Measurements from ENCODE around the gene MESP1. TPM values are rescaled to one million over a fixed set of nuclear protein-coding genes. Genes with fewer than 3 reads are reported as not detected.
A peak's percentile ranks its signal among the peaks of the same experiment; 100 is the strongest.

The MESP1 gene
- total and polyA plus RNA-seq, 10 donors = 0.19 to 1.2 (median 0.61) TPM

DNA sequence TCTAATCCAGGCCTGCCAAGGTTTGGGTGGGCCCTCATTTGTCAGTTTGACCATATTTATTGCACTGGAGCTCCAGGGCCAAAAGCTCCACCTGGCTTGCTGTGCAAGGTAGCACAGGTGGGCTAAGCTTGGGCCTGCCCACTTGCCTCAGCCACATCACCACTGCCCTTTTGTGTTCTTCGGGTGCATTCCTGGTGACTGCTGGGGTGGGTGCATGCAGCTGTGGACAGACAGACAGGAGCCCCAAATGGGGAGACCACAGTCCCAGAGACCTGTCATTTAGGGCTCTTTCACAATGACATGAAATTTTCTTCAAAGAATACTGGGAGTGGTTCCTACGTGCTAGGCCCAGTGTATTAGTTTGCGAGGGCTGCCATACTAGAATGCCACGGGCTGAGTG, 27.8 kb upstream of the MESP1 start:
- Histone ChIP-seq H3K27ac (no peak overlapping the region), H3K36me3 (no peaks in the 10 kb centered on the region), H3K4me1 (peaks cover 0 to 56% (median 33%) of the 10 kb centered on the region in 6 donors), H3K27me3 (replicated peaks in 1 of 7) (peaks cover 0 to 48% (median 13%) of the 10 kb centered on the region in 7 donors), H3K4me3 (no peak overlapping the region), H3K9me3 (no peaks in the 10 kb centered on the region)
- intact Hi-C loops (cut with DNase I; ENCODE audit: low total_unique reads) = no loop called here
- WGBS, 5 donors = 76 to 90% (median 88%) methylated on average over 4 of the region's 4 CpGs
- TF ChIP-seq POLR2AphosphoS5 (IDR thresholded peaks at IDR 0.05) (no peak), POLR2A (IDR thresholded peaks at IDR 0.05) (no peak)
- TF ChIP-seq, protein P1, sequence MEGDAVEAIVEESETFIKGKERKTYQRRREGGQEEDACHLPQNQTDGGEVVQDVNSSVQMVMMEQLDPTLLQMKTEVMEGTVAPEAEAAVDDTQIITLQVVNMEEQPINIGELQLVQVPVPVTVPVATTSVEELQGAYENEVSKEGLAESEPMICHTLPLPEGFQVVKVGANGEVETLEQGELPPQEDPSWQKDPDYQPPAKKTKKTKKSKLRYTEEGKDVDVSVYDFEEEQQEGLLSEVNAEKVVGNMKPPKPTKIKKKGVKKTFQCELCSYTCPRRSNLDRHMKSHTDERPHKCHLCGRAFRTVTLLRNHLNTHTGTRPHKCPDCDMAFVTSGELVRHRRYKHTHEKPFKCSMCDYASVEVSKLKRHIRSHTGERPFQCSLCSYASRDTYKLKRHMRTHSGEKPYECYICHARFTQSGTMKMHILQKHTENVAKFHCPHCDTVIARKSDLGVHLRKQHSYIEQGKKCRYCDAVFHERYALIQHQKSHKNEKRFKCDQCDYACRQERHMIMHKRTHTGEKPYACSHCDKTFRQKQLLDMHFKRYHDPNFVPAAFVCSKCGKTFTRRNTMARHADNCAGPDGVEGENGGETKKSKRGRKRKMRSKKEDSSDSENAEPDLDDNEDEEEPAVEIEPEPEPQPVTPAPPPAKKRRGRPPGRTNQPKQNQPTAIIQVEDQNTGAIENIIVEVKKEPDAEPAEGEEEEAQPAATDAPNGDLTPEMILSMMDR (IDR thresholded peaks at IDR 0.05 in 8 of 11, conservative IDR thresholded peaks at IDR 0.05 in 3 of 11) = no peak
- peak; percentile 28 for DNase-seq

DNA sequence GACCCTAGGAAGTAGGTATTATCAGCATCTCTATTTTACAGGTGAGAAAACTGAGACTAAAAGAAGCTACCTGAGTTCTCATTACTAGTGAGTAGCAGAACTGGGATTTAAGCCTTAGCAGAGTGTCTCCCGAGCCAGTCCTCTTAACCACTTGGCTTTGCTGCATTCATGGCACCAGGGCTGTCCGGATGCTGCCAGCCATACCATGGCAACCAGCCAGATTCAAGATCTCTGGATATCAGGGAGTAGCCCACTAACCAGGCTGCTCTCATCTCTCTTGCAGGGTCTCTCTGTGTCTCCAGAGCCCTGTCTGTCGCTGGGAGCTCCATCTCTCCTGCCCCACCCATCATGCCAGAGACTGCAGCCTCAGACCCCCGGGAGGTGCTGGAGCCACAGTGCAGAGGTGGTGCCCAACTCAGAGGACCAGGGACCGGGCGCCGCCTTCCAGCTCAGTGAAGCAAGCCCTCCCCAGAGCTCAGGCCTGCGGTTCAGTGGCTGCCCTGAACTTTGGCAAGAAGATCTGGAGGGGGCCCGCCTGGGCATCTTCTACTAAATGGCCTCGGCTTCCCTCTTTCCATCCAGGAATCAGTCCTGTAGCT, 26.8 kb upstream of the MESP1 start:
- no peaks in the 10 kb centered on the region for H3K36me3 ChIP-seq
- H3K9me3 ChIP-seq = no peaks in the 10 kb centered on the region
- no peak overlapping the region for H3K4me3 ChIP-seq
- WGBS, 5 donors = 89 to 95% (median 93%) methylated on average over 5 to 10 of the region's 10 CpGs
- DNase-seq = peak; percentile 69
- no peak overlapping the region for H3K27ac ChIP-seq
- H3K4me1 ChIP-seq = peaks cover 0 to 46% (median 32%) of the 10 kb centered on the region in 6 donors
- intact Hi-C loops (cut with DNase I; ENCODE audit: low total_unique reads) = no loop called here
- peaks cover 0 to 48% (median 13%) of the 10 kb centered on the region in 7 donors for H3K27me3 ChIP-seq (replicated peaks in 1 of 7)
- no peak for TF ChIP-seq POLR2AphosphoS5 (IDR thresholded peaks at IDR 0.05)

DNA sequence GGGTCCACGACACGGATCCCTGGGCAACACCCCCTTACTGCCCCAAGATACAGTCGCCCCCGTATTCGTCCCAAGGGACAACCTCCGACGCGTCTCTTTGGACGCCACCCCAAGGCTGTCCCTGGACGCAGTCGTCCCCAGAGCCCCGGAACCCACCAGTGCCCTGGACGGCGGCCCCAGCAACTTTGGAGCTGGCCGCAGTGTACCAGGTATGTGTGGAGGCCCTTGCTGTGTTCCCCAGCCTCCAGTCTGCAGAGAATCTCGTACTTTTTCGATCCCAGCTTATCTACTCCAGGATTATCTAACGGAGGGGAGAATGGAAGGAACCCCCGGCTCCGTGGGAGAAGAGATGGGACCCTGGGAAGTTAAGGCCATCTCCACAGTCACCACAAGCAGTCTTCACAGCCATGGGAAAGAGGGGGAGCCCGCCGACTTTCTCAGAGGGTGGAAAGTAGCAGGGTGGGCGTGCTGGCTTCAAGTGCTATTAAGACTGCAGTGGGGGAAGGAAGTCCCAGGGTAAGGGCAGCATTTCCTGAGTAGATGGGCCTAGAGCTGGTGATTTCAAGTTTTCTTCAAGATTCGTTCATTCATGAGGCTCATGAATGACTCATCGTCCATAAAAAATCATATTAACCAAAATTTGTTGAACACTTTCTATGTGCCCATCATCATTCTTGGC, 26.2 kb upstream of the MESP1 start:
- H3K27me3 ChIP-seq (replicated peaks in 1 of 7) = peaks cover 0 to 48% (median 13%) of the 10 kb centered on the region in 7 donors
- TF ChIP-seq POLR2AphosphoS5 (IDR thresholded peaks at IDR 0.05) (no peak), POLR2A (IDR thresholded peaks at IDR 0.05) (no peak)
- TF ChIP-seq, protein P1 (IDR thresholded peaks at IDR 0.05 in 8 of 11, conservative IDR thresholded peaks at IDR 0.05 in 3 of 11) = no peak
- intact Hi-C loops (cut with DNase I; ENCODE audit: low total_unique reads) = no loop called here
- no peaks in the 10 kb centered on the region for H3K9me3 ChIP-seq
- H3K27ac ChIP-seq = no peak overlapping the region
- H3K4me3 ChIP-seq = peak overlapping the region in 5 of 8 donors; percentile 30 to 71 (median 47)
- WGBS, 5 donors = 51 to 61% (median 58%) methylated on average over 23 to 25 of the region's 25 CpGs
- no peaks in the 10 kb centered on the region for H3K36me3 ChIP-seq
- DNase-seq = peak; percentile 75
- peaks cover 0 to 40% (median 30%) of the 10 kb centered on the region in 6 donors for H3K4me1 ChIP-seq

DNA sequence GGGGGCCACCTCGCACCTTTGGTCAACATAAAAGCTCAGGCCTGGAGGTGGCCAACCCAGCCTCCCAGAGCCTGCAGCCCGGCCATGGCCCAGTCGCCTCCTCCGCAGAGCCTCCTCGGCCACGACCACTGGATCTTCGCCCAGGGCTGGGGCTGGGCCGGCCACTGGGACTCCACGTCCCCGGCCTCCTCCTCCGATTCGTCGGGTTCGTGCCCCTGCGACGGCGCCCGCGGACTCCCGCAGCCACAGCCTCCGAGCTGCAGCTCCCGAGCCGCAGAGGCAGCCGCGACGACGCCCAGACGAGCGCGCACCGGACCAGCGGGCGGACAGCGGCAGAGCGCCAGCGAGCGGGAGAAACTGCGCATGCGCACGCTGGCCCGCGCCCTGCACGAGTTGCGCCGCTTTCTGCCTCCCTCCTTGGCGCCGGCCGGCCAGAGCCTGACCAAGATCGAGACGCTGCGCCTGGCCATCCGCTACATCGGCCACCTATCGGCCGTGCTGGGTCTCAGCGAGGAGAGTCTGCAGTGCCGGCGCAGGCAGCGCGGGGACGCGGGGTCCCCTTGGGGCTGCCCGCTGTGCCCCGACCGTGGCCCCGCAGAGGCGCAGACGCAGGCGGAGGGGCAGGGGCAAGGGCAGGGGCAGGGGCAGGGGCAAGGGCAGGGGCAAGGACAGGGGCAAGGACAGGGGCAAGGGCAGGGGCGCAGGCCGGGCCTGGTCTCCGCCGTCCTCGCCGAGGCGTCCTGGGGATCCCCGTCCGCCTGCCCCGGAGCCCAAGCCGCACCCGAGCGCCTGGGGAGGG, 25.4 kb upstream of the MESP1 start, which contains the start of gene MESP2:
TSS of gene MESP2 (plus strand) at position 59 of the 799 bp plus-strand sequence. CDS start at position 85, 26 bp downstream.
- no peaks in the 10 kb centered on the region for H3K36me3 ChIP-seq
- intact Hi-C loops (cut with DNase I; ENCODE audit: low total_unique reads) = no loop called here
- H3K27me3 ChIP-seq (replicated peaks in 1 of 7) = peaks cover 0 to 48% (median 13%) of the 10 kb centered on the region in 7 donors
- DNase-seq = peak; percentile 94
- H3K27ac ChIP-seq = peak within 1 kb of the TSS in 3 of 8 donors; percentile 7 to 14 (median 12)
- 3 to 11% (median 8%) methylated on average over 20 to 82 of the region's 82 CpGs for WGBS, 5 donors
- TF ChIP-seq POLR2A (IDR thresholded peaks at IDR 0.05) (no peak), POLR2AphosphoS5 (IDR thresholded peaks at IDR 0.05) (peak in 2 of 3 donors; percentile 62 to 73)
- TF ChIP-seq, protein P1 (IDR thresholded peaks at IDR 0.05 in 8 of 11, conservative IDR thresholded peaks at IDR 0.05 in 3 of 11) = peak in 8 of 11 experiments; percentile 13 to 59 (median 50)
- no peaks in the 10 kb centered on the region for H3K9me3 ChIP-seq
- peaks cover 0 to 33% (median 25%) of the 10 kb centered on the region in 6 donors for H3K4me1 ChIP-seq
- peak within 1 kb of the TSS; percentile 30 to 71 (median 42) for H3K4me3 ChIP-seq

All from spleen (tissue), 11 donors.